H1 (cell line): ENCODE results near the gene CSTF3.

Source experiments
- CHD1 ChIP-seq: IDR thresholded peaks from 2 replicates; pipeline ENCODE4 v1.6.1; 2012; ENCODE audit warnings: low read depth, low read length, improper control_type of control experiment
- CHD2 ChIP-seq: IDR thresholded peaks from 2 replicates; pipeline ENCODE4 v1.6.1; 2012; ENCODE audit warnings: low read length, improper control_type of control experiment
- CTCF ChIP-seq, 3 experiments: IDR thresholded peaks; 1 replicate in 2 of 3; 2 replicates in 1 of 3; pipeline versions ENCODE4 v1.5.1 to v1.6.1; 2011; ENCODE audit warnings: low read length in 3 of 3, mild to moderate bottlenecking in 3 of 3, inconsistent platforms in 2 of 3, low read depth in 1 of 3, moderate library complexity in 1 of 3; ENCODE audit not compliant: insufficient read depth in 1 of 3; ENCODE audit errors: control extremely low read depth in 1 of 3
- EP300 ChIP-seq, 2 experiments: IDR thresholded peaks; 1 replicate in 1 of 2; 2 replicates in 1 of 2; pipeline ENCODE4 v1.6.1; 2011 to 2012; ENCODE audit warnings: low read depth in 2 of 2, low read length in 2 of 2, mild to moderate bottlenecking in 2 of 2, borderline replicate concordance in 1 of 2, inconsistent platforms in 1 of 2, moderate library complexity in 1 of 2
- JUN ChIP-seq: IDR thresholded peaks from 2 replicates; pipeline ENCODE4 v1.6.1; 2011; ENCODE audit warnings: low read depth, mild to moderate bottlenecking, improper control_type of control experiment, low read length
- KDM4A ChIP-seq: IDR thresholded peaks from one replicate; pipeline ENCODE4 v1.7.1; 2012; ENCODE audit warnings: low read depth, mild to moderate bottlenecking, moderate library complexity, low read length, inconsistent platforms; ENCODE audit not compliant: severe bottlenecking
- MAX ChIP-seq: IDR thresholded peaks from 2 replicates; pipeline ENCODE4 v1.6.1; 2012; ENCODE audit warnings: inconsistent platforms
- POLR2A ChIP-seq, 2 experiments: IDR thresholded peaks; 1 replicate in 1 of 2; 2 replicates in 1 of 2; pipeline ENCODE4 v1.6.1; 2011; ENCODE audit warnings: low read depth in 2 of 2, low read length in 2 of 2, mild to moderate bottlenecking in 2 of 2; ENCODE audit errors: control extremely low read depth in 1 of 2
- RAD21 ChIP-seq, 2 experiments: IDR thresholded peaks in 1 of 2; conservative IDR thresholded peaks in 1 of 2; 2 replicates each; pipeline ENCODE4 v1.6.1; 2011; ENCODE audit warnings: low read depth in 2 of 2, low read length in 2 of 2, improper control_type of control experiment in 1 of 2, inconsistent platforms in 1 of 2, mild to moderate bottlenecking in 1 of 2, moderate library complexity in 1 of 2
- SIN3A ChIP-seq, 2 experiments: IDR thresholded peaks in 1 of 2; conservative IDR thresholded peaks in 1 of 2; 2 replicates each; pipeline ENCODE4 v1.6.1; 2011 to 2012; ENCODE audit warnings: low read length in 2 of 2, improper control_type of control experiment in 1 of 2, low read depth in 1 of 2, mild to moderate bottlenecking in 1 of 2
- SRF ChIP-seq: IDR thresholded peaks from 2 replicates; pipeline ENCODE4 v1.6.1; 2011; ENCODE audit warnings: mild to moderate bottlenecking, low read depth, low read length, moderate library complexity
- TEAD4 ChIP-seq: IDR thresholded peaks from 2 replicates; pipeline ENCODE4 v1.6.1; 2012; ENCODE audit warnings: low read depth, low read length, inconsistent platforms, mixed read lengths
- USF2 ChIP-seq: IDR thresholded peaks from 2 replicates; pipeline ENCODE4 v1.6.1; 2011; ENCODE audit warnings: low read length, improper control_type of control experiment
- YY1 ChIP-seq: IDR thresholded peaks from 2 replicates; pipeline ENCODE4 v1.6.1; 2011; ENCODE audit warnings: low read depth, mild to moderate bottlenecking, low read length

GRCh38 chr11:33062137-33062536 lies 99.1 kb downstream of the CSTF3 start:
- TF ChIP-seq CTCF (IDR thresholded peaks at IDR 0.05; ENCODE audit: control extremely low read depth in 1 of 3, insufficient read depth in 1 of 3, low read depth in 1 of 3, low read length in 3 of 3) (no peak), JUN (no peak), RAD21 (IDR thresholded peaks at IDR 0.05 in 1 of 2, conservative IDR thresholded peaks at IDR 0.05 in 1 of 2; ENCODE audit: low read depth in 2 of 2, low read length in 2 of 2) (no peak), YY1 (no peak), USF2 (no peak), SIN3A (conservative IDR thresholded peaks at IDR 0.05 in 1 of 2, IDR thresholded peaks at IDR 0.05 in 1 of 2; ENCODE audit: low read depth in 1 of 2, low read length in 2 of 2) (no peak), MAX (no peak), SRF (no peak), EP300 (IDR thresholded peaks at IDR 0.05; ENCODE audit: borderline replicate concordance in 1 of 2, low read depth in 2 of 2, low read length in 2 of 2) (no peak), CHD1 (no peak), KDM4A (no peak), POLR2A (IDR thresholded peaks at IDR 0.05; ENCODE audit: control extremely low read depth in 1 of 2, low read depth in 2 of 2, low read length in 2 of 2) (no peak), CHD2 (no peak), TEAD4 (no peak)
